HG03025 (cell line): ENCODE results near the gene GPX2.

Source experiments
- ATAC-seq: cut with Tn5 transposase; IDR thresholded peaks from one replicate; pipeline ENCODE4 v1.9.1; 2021; ENCODE audit warnings: mild to moderate bottlenecking, moderate library complexity; ENCODE audit not compliant: unreplicated experiment, low FRiP score

Gene GPX2

DNA sequence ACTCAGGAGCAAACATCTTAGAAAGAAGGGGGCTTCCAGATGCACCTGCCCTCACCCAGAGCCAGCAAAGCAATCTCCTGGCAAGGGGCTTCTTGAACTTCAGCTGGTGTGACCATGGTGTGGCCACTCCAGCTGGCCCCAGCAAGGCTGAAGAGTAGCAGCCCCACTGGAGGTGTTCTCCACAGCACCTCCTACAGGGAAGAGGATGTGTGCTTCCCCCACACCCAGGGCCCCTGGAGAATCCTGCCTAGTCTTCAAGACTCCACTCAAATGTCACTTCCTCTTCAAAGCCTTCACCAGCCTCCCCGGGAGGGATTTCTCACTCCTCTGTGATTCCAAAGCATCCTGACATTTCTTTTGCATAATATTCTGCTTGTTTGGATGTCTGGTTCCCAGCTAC, 21.1 kb upstream of the GPX2 start:
- ATAC-seq = no peak

- no peak for ATAC-seq
Measured at GRCh38 chr14:64960762-64961276, 18.3 kb upstream of the GPX2 start.

DNA sequence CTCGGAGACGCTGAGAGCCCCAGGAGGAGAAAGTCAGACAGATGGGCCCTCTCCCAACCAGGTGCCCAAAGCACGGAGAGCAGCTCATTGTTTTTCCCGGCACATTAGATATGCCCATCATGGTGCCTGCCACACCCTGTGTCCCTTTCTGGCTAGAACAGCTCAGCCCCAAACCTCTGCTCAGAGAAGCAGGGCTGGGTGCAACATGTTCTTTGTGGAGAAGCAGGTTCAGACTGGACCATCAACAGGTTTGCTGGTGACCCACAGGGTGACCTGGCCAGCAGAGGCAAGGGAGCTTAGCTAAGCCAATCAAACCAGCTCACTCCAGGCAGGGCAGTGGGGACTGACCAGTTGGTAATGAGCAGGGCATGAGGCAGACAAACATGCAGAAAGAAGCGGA, 16.2 kb upstream of the GPX2 start:
- ATAC-seq = no peak

DNA sequence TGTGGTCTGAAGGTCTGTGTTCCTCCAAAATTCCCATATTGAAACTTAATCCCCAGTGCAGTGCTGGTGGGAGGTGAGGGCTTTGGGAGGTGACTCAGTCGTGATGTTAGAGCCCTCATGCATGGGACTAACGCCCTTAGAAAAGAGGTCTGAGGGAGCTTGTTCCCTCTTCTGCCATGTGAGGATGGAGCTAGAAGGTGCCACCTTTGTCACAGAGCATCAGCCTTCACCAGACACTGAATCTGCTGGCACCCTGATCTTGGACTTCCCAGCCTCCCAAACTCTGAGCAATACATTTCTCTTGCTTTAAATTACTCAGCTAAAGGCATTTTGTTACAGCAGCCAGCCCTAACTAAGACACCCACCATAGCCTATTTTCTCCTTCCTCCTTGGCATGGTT, 15.7 kb upstream of the GPX2 start:
- ATAC-seq = no peak

- ATAC-seq = no peak
Measured at GRCh38 chr14:64956697-64957406, 14.3 kb upstream of the GPX2 start.

GRCh38 chr14:64955297-64955696, 12.8 kb upstream of the GPX2 start:
- no peak for ATAC-seq

GRCh38 chr14:64954491-64955240, 12.1 kb upstream of the GPX2 start:
- no peak for ATAC-seq

DNA sequence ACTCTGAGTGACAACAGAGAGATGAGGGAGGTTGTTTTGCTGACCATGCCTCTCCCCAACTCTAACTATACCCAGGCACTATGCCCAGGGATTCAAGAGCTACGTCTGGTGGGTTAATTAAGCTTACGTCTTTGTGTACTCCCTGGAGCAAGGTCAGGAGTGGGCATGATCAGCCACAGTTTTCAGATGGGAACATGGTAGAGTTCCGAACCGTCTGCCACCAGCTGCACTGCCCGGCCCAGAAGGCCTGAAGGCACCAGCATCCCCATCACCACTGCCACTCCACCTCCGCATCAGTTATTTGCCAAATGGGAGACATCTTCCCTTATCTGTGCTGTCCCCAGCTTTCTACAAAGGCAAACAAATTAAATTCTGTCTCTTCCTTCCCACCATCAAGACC, 11.1 kb upstream of the GPX2 start:
- no peak for ATAC-seq

DNA sequence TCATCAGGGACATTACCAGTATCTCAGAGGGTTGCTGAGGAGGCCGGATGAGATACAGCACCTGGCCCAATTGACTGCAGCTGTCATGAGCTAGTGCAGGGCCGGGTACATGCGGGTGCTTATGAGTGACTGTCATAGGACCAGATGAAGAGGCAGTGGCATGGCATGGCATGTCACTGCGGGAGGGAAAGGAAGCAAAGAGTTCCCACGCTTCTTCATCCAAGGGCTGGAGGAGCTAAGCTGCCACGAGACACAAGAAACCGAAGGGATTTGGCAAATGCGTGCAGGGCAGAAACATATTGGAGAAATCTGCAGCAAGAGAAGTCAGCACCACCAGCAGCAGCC, 10.7 kb upstream of the GPX2 start:
- ATAC-seq = no peak

DNA sequence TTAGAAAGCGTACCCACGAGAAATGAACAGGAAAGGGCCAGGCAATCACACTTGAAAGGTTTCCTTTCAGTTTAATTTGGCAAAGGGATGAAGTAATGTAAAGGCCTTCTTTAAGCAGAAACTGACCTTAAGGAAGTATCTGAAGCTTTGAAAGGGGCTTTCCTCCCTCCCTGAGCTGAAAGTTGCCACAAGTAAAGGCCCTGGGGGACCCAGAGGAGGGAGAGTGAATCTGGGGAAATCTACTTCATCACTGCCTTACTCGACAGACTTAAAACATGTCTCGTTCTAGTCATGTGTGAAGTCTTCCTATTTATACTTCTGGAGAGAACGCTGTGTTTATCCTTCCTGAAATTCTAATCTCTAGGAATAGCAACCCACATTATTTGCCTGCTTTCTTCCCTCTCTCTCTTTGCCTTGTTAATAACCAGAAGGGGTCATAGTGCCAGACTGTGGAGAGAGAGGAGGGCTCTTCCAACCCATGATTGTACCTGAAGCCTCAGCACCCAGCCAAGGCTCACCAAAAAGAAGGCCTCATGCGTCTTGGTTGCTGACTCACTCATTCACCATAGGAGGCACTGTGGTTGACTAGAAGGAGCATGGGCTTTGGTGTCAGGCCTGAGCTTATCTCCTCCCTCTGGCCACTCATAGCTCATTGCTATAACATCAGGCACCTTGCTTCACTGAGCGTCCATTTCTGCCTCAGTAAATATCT, 10.2 kb upstream of the GPX2 start:
- peak; percentile 56 for ATAC-seq

DNA sequence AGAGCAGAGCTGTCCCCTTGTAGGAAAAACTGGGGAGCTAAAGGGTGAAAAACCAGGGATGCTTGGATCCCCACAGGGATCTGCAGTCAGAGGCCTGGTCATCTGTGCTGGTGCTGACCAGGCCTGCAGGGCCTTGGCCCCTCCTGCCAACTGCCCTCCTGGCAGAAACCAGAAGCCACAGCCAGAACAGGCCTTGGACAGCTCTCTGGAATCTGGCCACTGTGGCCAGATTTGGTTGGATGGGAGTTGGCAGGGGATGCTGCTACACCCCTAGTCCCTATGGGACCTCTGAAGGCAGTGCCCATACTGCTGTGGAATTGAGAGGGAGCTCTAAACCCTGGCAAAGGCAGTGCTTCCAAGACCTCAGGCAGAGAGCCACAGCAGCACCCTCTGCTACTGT, 9.2 kb upstream of the GPX2 start:
- no peak for ATAC-seq

- ATAC-seq = no peak
Measured at GRCh38 chr14:64951291-64951690, 8.7 kb upstream of the GPX2 start.

- ATAC-seq = no peak
Measured at GRCh38 chr14:64950889-64951288, 8.3 kb upstream of the GPX2 start.

GRCh38 chr14:64948612-64949210, 6.2 kb upstream of the GPX2 start:
- ATAC-seq = no peak

DNA sequence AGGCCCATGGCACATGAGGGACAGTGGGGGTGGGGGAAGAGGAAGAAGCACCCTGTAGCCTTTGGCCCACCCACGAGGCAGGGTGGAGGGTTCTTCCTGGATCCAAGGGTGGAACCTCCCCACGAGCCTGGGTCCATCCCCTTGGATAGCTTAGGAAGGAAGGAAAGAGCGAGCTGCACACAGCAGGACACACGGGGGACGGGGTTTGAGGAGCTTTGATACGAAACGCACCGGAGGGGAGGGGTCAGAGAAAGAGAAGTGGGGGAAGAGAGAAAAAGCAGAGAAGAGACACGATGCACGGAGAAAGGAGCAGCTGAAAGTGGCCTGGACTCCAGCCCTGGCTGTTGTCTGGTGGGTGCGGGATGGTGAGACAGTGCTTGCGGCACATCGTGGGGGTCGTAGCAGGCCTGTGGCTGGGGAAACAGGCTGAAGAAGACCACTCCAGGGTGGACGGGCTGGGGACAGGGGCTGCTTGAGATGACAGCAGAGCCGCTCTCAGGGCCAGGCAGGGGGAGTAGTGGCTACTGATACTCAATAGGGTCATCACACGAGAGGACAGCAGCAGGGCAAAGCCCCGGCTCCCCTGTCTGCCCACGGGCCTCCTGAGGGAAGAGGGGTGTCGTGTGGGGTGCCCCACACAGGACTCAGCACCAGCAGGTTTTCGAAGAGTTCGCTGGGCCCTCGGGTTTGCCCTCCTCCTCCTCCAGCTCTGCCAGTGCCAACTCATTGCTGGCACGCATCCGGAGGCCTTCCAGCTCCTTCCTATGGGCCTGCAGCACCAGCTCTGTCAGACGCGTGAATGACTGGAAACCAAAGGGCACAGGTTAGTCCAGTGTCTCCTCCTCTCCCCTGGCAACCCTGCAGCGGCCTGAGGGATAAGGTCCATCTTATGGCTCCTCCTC, 5.4 kb upstream of the GPX2 start:
- ATAC-seq = no peak

DNA sequence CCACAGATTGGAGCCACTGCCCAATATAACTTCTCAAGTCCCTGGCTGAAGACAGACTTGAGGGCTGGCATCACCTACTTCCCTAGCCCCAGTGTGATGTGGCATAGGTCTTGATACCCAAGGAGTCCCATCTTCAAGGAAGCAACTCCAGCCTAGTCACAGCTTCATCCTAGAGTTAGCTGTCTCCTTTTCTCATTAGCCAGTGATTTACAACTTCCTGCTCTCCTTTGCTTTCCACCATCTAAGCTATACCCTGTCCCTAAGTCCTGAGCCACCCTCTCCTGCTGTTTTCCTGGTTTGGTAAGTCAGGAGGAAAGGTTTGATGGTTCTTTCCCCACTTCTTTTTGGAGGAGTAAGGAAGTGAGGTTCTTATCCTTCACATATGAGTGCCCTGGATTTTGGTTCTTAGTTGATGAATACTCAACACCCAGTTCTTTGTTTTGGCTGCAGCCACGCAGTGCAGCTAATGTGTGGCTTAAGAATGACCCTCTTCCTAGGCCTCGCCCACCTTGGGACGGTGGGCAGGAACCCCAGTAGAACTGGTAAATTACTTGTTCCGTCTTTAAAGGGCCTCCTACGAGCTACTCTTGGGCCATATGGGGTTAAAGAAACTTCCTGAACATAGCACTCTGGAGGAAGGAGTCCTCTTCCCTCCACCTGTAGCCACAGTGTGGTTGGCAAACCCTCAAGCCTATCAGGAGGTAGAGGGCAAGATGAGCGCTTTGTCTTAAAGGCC, 3.9 kb upstream of the GPX2 start:
- no peak for ATAC-seq

GRCh38 chr14:64945431-64946178, 3.1 kb upstream of the GPX2 start:
- ATAC-seq = no peak

DNA sequence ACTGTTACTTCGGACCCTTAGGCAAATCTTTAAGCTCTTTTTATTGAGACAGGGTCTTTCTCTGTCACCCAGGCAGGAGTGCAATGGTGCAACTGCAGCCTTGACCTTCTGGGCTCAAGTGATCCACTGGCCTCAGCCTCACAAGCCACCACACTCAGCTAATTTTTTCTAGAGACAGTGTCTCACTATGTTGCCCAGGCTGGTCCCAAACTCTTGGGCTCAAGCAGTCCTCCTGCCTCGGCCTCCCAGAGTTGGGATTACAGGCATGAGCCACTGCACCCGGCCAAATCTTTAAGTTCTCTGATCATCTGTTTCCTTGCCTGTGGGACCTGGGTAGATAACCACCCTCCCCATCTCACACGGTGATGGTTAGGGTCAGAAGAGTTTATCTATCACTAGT, 2.3 kb upstream of the GPX2 start:
- no peak for ATAC-seq

- ATAC-seq = no peak
Measured at GRCh38 chr14:64944041-64944440, 1.5 kb upstream of the GPX2 start.
